ENCODE data around the gene AGR2.
"Not testable (repeated sequence)": the region's sequence is repeated elsewhere in the genome, so short reads cannot be mapped to it uniquely, and the experiment has no call there.

GRCh38 chr7:16853189-16853588 is 48.4 kb upstream of the AGR2 start:
- TF ChIP-seq, protein P1, sequence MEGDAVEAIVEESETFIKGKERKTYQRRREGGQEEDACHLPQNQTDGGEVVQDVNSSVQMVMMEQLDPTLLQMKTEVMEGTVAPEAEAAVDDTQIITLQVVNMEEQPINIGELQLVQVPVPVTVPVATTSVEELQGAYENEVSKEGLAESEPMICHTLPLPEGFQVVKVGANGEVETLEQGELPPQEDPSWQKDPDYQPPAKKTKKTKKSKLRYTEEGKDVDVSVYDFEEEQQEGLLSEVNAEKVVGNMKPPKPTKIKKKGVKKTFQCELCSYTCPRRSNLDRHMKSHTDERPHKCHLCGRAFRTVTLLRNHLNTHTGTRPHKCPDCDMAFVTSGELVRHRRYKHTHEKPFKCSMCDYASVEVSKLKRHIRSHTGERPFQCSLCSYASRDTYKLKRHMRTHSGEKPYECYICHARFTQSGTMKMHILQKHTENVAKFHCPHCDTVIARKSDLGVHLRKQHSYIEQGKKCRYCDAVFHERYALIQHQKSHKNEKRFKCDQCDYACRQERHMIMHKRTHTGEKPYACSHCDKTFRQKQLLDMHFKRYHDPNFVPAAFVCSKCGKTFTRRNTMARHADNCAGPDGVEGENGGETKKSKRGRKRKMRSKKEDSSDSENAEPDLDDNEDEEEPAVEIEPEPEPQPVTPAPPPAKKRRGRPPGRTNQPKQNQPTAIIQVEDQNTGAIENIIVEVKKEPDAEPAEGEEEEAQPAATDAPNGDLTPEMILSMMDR (IDR thresholded peaks at IDR 0.05; ENCODE audit: low read length), result not testable (repeated sequence)
- not testable (repeated sequence) for TF ChIP-seq EZH2 (IDR thresholded peaks at IDR 0.05; ENCODE audit: borderline replicate concordance, low read length)
